Esophagus muscularis mucosa (tissue), 4 donors: ENCODE results near the gene LRRC25. TPM values are rescaled to one million over a fixed set of nuclear protein-coding genes. Genes with fewer than 3 reads are reported as not detected.
"Not testable (repeated sequence)": the region's sequence is repeated elsewhere in the genome, so short reads cannot be mapped to it uniquely, and the experiment has no call there.

ENCODE experiments used
- DNase-seq: peaks from one replicate; pipeline ENCODE4 v3.0.0-alpha.2; 2017; ENCODE audit errors: extremely low spot score
- H3K27ac ChIP-seq, 4 donors: fragments of 200-600 bp; sonication (generic); replicated peaks in 1 of 4; 1 replicate in 3 of 4; 2 replicates in 1 of 4; pipeline ENCODE4 v1.5.1; 2016 to 2019; ENCODE audit warnings: mild to moderate bottlenecking in 1 of 4
- H3K27me3 ChIP-seq, 4 donors: fragments of 200-600 bp; sonication (generic); one replicate each; pipeline versions ENCODE4 v1.5.1 to v1.6.0; 2016 to 2019
- H3K36me3 ChIP-seq, 4 donors: fragments of 200-600 bp; sonication (generic); one replicate each; pipeline ENCODE4 v1.5.1; 2016 to 2019
- H3K4me1 ChIP-seq, 4 donors: fragments of 200-600 bp; sonication (generic); one replicate each; pipeline ENCODE4 v1.5.1; 2016 to 2019
- H3K4me3 ChIP-seq, 4 donors: fragments of 200-600 bp; sonication (generic); 1 replicate in 2 of 4; 2 replicates in 2 of 4; pipeline ENCODE4 v1.5.1; 2016 to 2019; ENCODE audit warnings: mild to moderate bottlenecking in 4 of 4, moderate library complexity in 1 of 4
- H3K9me3 ChIP-seq, 4 donors: fragments of 200-600 bp; sonication (generic); 1 replicate in 3 of 4; 2 replicates in 1 of 4; pipeline ENCODE4 v1.5.1; 2016 to 2019
- EP300 ChIP-seq: sonication (generic); formaldehyde crosslinking; IDR thresholded peaks from one replicate; pipeline ENCODE4 v1.6.1; 2017; ENCODE audit warnings: antibody characterized with exemption
- POLR2A ChIP-seq: fragments of 450-650 bp; IDR thresholded peaks from one replicate; pipeline ENCODE4 v1.6.1; 2017; ENCODE audit warnings: antibody characterized with exemption, moderate library complexity, mild to moderate bottlenecking, low read depth
- POLR2AphosphoS5 ChIP-seq, 2 donors: sonication (generic); formaldehyde crosslinking; IDR thresholded peaks; one replicate each; pipeline ENCODE4 v1.6.1; 2017; ENCODE audit warnings: antibody characterized with exemption in 2 of 2
- WGBS: methylation state at CpG from one replicate; pipeline ENCODE4 v1.1.5; 2018; 5-methylcytosine and 5-hydroxymethylcytosine counted together
- intact Hi-C: fragments of 100-400 bp; cut with DNase I; formaldehyde crosslinking; loops from one replicate; pipeline ENCODE4 v1.15.1; 2023
- total RNA-seq, 4 donors: library from RNA; depleted of rRNA; stranded (reverse); fragments of >200 nt; gene quantifications; one replicate each; pipeline versions ENCODE4 v1.1.0 to v1.2.1, GENCODE V29; 2016
- TF ChIP-seq, protein P1 (sequence below), 3 experiments: fragments of 200-600 bp in 2 of 3; fragments of 450-650 bp in 1 of 3; sonication (generic) in 2 of 3; IDR thresholded peaks; one replicate each; pipeline ENCODE4 v1.5.1; 2017 to 2019; ENCODE audit warnings: antibody characterized with exemption in 3 of 3, mild to moderate bottlenecking in 2 of 3, moderate library complexity in 1 of 3

Gene LRRC25
- total RNA-seq, 4 donors from 2014 or later: 5.8 to 20.4 (median 7.0) TPM

DNA sequence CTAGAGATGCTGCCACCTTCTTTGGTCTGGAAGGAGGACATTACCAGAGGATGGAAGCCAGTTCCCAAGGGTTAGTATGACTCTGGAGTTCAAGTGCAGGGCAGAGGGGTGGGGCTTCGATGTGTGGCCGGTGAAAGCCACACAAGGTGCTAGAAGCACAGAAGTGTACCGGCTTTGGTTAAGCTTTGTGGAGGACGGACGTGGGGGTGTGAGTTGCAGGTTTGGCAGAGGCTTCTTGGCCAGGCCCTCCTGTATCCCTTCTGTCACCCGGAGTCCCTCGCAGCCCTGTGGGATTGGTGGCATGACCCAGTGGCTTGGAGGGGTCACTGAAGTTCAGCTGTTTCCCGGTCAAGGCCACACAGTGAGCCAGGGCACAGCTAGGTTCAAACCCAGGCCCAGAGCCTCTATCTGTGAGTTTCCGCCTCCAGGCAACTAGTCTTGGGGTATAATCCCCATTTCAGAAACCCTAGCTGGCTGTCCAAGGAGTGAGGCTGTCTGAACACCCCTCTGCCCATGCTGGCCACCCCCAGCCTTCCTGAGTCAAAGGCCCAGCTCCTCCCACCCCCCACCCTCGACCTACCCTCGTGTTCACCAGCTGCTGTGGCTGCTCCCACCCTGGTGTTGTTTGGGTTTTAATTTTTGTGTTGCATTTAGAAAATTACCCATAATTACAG lies 17.2 kb upstream of the LRRC25 start:
- Histone ChIP-seq H3K27me3 (no peaks in the 10 kb centered on the region), H3K9me3 (no peaks in the 10 kb centered on the region), H3K36me3 (no peaks in the 10 kb centered on the region), H3K27ac (peak overlapping the region; percentile 86 to 88 (median 88)), H3K4me1 (peaks cover 47 to 60% (median 54%) of the 10 kb centered on the region in 4 donors), H3K4me3 (peak overlapping the region; percentile 32 to 53 (median 39))
- no peak for TF ChIP-seq POLR2AphosphoS5 (IDR thresholded peaks at IDR 0.05)
- TF ChIP-seq, protein P1, sequence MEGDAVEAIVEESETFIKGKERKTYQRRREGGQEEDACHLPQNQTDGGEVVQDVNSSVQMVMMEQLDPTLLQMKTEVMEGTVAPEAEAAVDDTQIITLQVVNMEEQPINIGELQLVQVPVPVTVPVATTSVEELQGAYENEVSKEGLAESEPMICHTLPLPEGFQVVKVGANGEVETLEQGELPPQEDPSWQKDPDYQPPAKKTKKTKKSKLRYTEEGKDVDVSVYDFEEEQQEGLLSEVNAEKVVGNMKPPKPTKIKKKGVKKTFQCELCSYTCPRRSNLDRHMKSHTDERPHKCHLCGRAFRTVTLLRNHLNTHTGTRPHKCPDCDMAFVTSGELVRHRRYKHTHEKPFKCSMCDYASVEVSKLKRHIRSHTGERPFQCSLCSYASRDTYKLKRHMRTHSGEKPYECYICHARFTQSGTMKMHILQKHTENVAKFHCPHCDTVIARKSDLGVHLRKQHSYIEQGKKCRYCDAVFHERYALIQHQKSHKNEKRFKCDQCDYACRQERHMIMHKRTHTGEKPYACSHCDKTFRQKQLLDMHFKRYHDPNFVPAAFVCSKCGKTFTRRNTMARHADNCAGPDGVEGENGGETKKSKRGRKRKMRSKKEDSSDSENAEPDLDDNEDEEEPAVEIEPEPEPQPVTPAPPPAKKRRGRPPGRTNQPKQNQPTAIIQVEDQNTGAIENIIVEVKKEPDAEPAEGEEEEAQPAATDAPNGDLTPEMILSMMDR (IDR thresholded peaks at IDR 0.05): no peak
- no peak for TF ChIP-seq POLR2A
- TF ChIP-seq EP300: no peak
- 43% methylated on average over 8 of the region's 11 CpGs for WGBS
- no peak for DNase-seq
- intact Hi-C loops: loop anchor here (5.0 kb wide), 1 partner anchor 137 kb away; no protein-coding TSS in a partner anchor

DNA sequence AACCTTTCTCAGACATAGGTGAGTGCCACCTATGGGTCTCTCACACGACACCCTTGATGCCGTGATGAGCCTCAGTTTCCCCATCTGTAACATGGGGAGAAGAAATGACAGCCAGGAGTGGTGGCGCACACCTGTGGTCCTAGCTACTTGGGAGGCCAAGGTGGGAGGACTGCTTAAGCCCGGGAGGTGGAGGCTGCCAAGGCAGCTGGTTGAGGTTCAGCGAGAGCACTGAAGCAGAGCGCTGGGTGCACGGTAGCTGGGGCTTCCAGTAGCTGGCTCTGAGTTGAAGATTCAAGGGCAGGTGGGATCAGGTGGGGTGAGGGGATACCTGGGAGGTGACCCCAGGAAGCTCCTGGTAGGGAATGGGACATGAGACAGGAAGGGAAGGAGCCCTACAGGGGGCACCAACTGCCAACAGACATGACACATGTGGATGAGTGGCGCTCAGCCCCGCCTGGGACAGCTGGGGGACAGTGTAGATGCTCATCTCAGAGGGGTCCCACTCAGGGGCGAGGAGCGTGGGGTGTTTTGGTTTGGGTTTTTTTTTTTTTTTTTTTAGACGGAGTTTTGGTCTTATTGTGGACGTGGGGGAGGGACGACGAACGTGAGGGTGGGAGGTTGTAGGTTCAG lies 15.3 kb upstream of the LRRC25 start:
- no peaks in the 10 kb centered on the region for H3K9me3 ChIP-seq
- no peaks in the 10 kb centered on the region for H3K36me3 ChIP-seq
- TF ChIP-seq POLR2A (no peak), EP300 (no peak), POLR2AphosphoS5 (IDR thresholded peaks at IDR 0.05) (no peak)
- TF ChIP-seq, protein P1 (IDR thresholded peaks at IDR 0.05): no peak
- no peak for DNase-seq
- H3K27ac ChIP-seq: no peak overlapping the region
- peaks cover 34 to 45% (median 40%) of the 10 kb centered on the region in 4 donors for H3K4me1 ChIP-seq
- H3K27me3 ChIP-seq: no peaks in the 10 kb centered on the region
- WGBS: 77% methylated on average over 16 of the region's 16 CpGs
- intact Hi-C loops: loop anchor here (5.0 kb wide), 1 partner anchor 135 kb away; no protein-coding TSS in a partner anchor
- no peak overlapping the region for H3K4me3 ChIP-seq

GRCh38 chr19:18408053-18408476 lies 10.6 kb upstream of the LRRC25 start:
- 71% methylated on average over 8 of the region's 10 CpGs for WGBS

GRCh38 chr19:18406749-18407148 lies 9.3 kb upstream of the LRRC25 start:
- Histone ChIP-seq H3K27ac (no peak overlapping the region), H3K4me3 (no peak overlapping the region), H3K27me3 (no peaks in the 10 kb centered on the region), H3K9me3 (no peaks in the 10 kb centered on the region), H3K36me3 (no peaks in the 10 kb centered on the region), H3K4me1 (peaks cover 0 to 7% (median 3%) of the 10 kb centered on the region in 4 donors)
- intact Hi-C loops: no loop called here
- WGBS: 94% methylated on average over 9 of the region's 9 CpGs
- DNase-seq: no peak
- TF ChIP-seq POLR2A (no peak), POLR2AphosphoS5 (IDR thresholded peaks at IDR 0.05) (no peak), EP300 (no peak)
- TF ChIP-seq, protein P1 (IDR thresholded peaks at IDR 0.05): no peak

More at GRCh38 chr19:18408053-18408476, 10.6 kb upstream of the LRRC25 start:
- no peak for DNase-seq
- H3K4me1 ChIP-seq: peaks cover 0 to 7% (median 3%) of the 10 kb centered on the region in 4 donors
- no peak for TF ChIP-seq POLR2A
- TF ChIP-seq POLR2AphosphoS5 (IDR thresholded peaks at IDR 0.05): no peak
- TF ChIP-seq, protein P1 (IDR thresholded peaks at IDR 0.05): peak in 1 of 3 experiments; percentile 40
- TF ChIP-seq EP300: no peak
- no peaks in the 10 kb centered on the region for H3K27me3 ChIP-seq
- H3K27ac ChIP-seq: no peak overlapping the region
- intact Hi-C loops: loop anchor here (2.0 kb wide), 1 partner anchor 59 kb away; no protein-coding TSS in a partner anchor
- H3K9me3 ChIP-seq: no peaks in the 10 kb centered on the region
- no peak overlapping the region for H3K4me3 ChIP-seq
- no peaks in the 10 kb centered on the region for H3K36me3 ChIP-seq

- H3K36me3 ChIP-seq, H3K27ac ChIP-seq, intact Hi-C loops, H3K4me3 ChIP-seq, H3K4me1 ChIP-seq, H3K9me3 ChIP-seq, DNase-seq, H3K27me3 ChIP-seq: not testable (repeated sequence)
- WGBS: 93% methylated on average over 11 of the region's 11 CpGs
Observed at GRCh38 chr19:18405754-18406153, 8.3 kb upstream of the LRRC25 start.

DNA sequence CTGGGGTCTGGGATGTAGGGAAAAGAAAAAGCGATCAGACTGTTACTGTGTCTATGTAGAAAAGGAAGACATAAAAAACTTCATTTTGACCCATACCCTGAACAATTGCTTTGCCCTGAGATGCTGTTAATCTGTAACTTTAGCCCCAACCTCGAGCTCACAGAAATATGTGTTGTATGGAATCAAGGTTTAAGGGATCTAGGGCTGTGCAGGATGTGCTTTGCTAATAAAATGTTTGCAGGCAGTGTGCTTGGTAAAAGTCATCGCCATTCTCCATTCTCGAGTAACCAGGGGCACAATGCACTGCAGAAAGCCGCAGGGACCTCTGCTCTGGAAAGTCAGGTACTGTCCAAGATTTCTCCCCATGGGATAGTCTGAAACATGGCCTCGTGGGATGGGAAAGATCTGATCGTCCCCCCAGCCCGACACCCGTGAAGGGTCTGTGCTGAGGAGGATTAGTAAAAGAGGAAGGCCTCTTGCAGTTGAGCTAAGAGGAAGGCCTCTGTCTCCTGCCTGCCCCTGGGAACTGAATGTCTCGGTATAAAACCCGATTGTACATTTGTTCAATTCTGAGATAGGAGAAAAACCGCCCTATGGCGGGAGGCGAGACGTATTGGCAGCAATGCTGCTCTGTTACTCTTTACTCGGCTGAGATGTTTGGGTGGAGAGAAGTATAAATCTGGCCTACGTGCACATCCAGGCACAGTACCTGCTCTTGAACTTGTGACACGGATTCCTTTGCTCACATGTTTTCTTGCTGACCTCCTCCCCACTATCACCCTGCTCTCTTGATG lies 5.2 kb upstream of the LRRC25 start:
- H3K27me3 ChIP-seq, H3K36me3 ChIP-seq, intact Hi-C loops, DNase-seq, H3K4me3 ChIP-seq, H3K9me3 ChIP-seq: not testable (repeated sequence)
- peaks cover 0 to 14% (median 5%) of the 10 kb centered on the region in 4 donors for H3K4me1 ChIP-seq
- H3K27ac ChIP-seq: peak overlapping the region in 1 of 4 donors; percentile 27
- 85% methylated on average over 18 of the region's 18 CpGs for WGBS
